HG03045 (cell line): ENCODE results near the gene TBKBP1.

Source experiments
- ATAC-seq: cut with Tn5 transposase; IDR thresholded peaks from one replicate; pipeline ENCODE4 v1.9.1; 2021; ENCODE audit warnings: mild to moderate bottlenecking, moderate library complexity; ENCODE audit not compliant: unreplicated experiment

The TBKBP1 gene

DNA sequence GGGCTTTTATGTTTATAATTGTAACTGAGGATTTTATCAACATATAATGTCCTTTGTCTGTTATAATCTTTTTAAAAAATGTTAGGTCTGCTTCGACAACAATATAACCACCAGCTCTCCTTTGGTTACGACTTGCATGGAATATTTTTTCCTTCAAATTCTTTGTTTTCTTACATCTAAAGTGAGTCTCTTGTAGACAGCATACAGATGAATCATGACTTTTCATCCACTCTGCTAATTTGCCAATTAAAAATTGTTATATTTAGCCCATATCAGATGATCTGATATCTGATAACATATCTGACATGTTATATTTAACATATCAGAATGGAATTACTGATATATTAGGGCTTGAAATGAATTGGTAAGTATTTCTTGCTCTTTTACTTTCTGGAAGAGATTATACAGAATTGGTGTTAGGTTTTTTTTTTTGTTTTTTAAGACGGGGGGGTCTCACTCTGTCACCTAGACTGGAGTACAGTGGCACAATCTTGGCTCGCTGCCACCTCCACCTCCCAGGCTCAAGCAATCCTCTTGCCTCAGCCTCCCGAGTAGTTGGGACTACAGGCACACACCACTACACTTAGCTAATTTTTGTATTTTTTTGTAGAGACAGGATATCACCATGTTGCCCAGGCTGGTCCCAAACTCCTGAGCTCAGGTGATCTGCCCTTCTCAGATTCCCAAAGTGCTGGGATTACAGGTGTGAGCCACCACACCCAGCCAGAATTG lies 66.6 kb downstream of the TBKBP1 start:
- ATAC-seq = no peak
